Smooth muscle cell (in vitro differentiated cells): ENCODE measurements around the gene CIB2. TPM values are rescaled to one million over a fixed set of nuclear protein-coding genes. Genes with fewer than 3 reads are reported as not detected.

Experiments used
- DNase-seq: peaks from one replicate; lab custom pipeline; 2025; ENCODE audit not compliant: unreplicated experiment; lab: John Stamatoyannopoulos, UW
- H2AFZ ChIP-seq: fragments of 200-600 bp; sonication (generic); 2 replicates; pipeline ENCODE4 v1.6.0; 2016; ENCODE audit warnings: antibody characterized with exemption, low read depth, mild to moderate bottlenecking
- H3F3A ChIP-seq: fragments of 200-600 bp; sonication (generic); 2 replicates; pipeline ENCODE4 v1.6.0; 2017; ENCODE audit warnings: antibody characterized with exemption, low read depth
- H3K27ac ChIP-seq: fragments of 200-600 bp; sonication (generic); 2 replicates; pipeline ENCODE4 v1.5.1; 2016; ENCODE audit warnings: low read depth, mild to moderate bottlenecking
- H3K27me3 ChIP-seq: fragments of 200-600 bp; sonication (generic); 2 replicates; pipeline ENCODE4 v1.6.1; 2016; ENCODE audit warnings: low read depth, mild to moderate bottlenecking
- H3K36me3 ChIP-seq: fragments of 200-600 bp; sonication (generic); 2 replicates; pipeline ENCODE4 v1.5.1; 2016; ENCODE audit warnings: low read depth
- H3K4me1 ChIP-seq: fragments of 200-600 bp; sonication (generic); 2 replicates; pipeline ENCODE4 v1.5.1; 2016; ENCODE audit warnings: low read depth
- H3K4me2 ChIP-seq: fragments of 200-600 bp; sonication (generic); 2 replicates; pipeline ENCODE4 v1.6.0; 2016; ENCODE audit warnings: mild to moderate bottlenecking
- H3K4me3 ChIP-seq: fragments of 200-600 bp; sonication (generic); 2 replicates; pipeline ENCODE4 v1.5.1; 2016; ENCODE audit warnings: mild to moderate bottlenecking
- H3K79me2 ChIP-seq: fragments of 200-600 bp; sonication (generic); 2 replicates; pipeline ENCODE4 v1.6.0; 2016; ENCODE audit warnings: low read depth, mild to moderate bottlenecking
- H3K9ac ChIP-seq: fragments of 200-600 bp; sonication (generic); 2 replicates; pipeline ENCODE4 v1.6.0; 2016; ENCODE audit warnings: low read depth
- H3K9me3 ChIP-seq: fragments of 200-600 bp; sonication (generic); replicated peaks from 2 replicates; pipeline ENCODE4 v1.5.1; 2016; ENCODE audit warnings: low read depth
- H4K20me1 ChIP-seq: fragments of 200-600 bp; sonication (generic); 2 replicates; pipeline ENCODE4 v1.6.0; 2016; ENCODE audit warnings: low read depth
- WGBS: methylation state at CpG from one replicate; pipeline ENCODE4 v1.1.7; 2016; ENCODE audit warnings: low lambda C conversion rate; 5-methylcytosine and 5-hydroxymethylcytosine counted together
- polyA plus RNA-seq: library from polyadenylated mRNA; unstranded; fragments of >200 nt; fragmentation: Nextera tagmentation; extraction: Ambion mirVana; gene quantifications from 2 replicates; pipeline ENCODE4 v1.2.1, GENCODE V29; 2016
- total RNA-seq: library from RNA; depleted of rRNA; stranded (reverse); fragments of >200 nt; gene quantifications from 2 replicates; pipeline ENCODE4 v1.2.3, GENCODE V29; 2014
- TF ChIP-seq, protein P1 (sequence below): fragments of 200-600 bp; sonication (generic); IDR thresholded peaks from 2 replicates; pipeline ENCODE4 v1.5.1; 2017; ENCODE audit warnings: borderline replicate concordance, mild to moderate bottlenecking, antibody characterized with exemption; ENCODE audit not compliant: insufficient read depth, poor library complexity, severe bottlenecking

Gene CIB2
- total and polyA plus RNA-seq, 2 experiments from 2014 or later: 20.9 to 21.7 TPM

DNA sequence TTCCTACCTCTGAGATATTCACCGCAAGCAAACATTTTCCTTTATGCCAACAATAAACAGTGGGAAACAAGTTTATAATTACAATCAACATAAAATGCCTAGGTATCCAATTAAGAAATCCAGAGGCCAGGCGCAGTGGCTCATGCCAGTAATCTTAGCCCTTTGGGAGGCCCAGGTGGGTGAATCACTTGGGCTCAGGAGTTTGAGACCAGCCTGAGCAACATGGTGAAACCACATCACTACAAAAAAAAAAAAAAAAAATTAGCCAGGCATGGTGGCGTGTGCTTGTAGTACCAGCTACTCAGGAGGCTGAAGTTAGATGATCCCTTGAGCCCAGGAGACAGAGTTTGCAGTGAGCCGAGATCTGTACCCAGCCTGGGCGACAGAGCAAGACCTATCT lies 71.0 kb downstream of the CIB2 start:
- Histone ChIP-seq H3K27me3 (no peaks in the 10 kb centered on the region), H3K36me3 (no peaks in the 10 kb centered on the region), H3K4me3 (no peak overlapping the region), H3K9ac (no peak overlapping the region), H3K4me2 (no peak overlapping the region), H3F3A (peaks cover 13% of the 10 kb centered on the region), H2AFZ (no peak overlapping the region), H3K27ac (no peak overlapping the region), H3K4me1 (peaks cover 18% of the 10 kb centered on the region), H3K9me3 (no peaks in the 10 kb centered on the region), H3K79me2 (peaks cover 82% of the 10 kb centered on the region), H4K20me1 (peaks cover 98% of the 10 kb centered on the region)
- 94% methylated on average over 5 of the region's 5 CpGs for WGBS
- no peak for DNase-seq
- TF ChIP-seq, protein P1, sequence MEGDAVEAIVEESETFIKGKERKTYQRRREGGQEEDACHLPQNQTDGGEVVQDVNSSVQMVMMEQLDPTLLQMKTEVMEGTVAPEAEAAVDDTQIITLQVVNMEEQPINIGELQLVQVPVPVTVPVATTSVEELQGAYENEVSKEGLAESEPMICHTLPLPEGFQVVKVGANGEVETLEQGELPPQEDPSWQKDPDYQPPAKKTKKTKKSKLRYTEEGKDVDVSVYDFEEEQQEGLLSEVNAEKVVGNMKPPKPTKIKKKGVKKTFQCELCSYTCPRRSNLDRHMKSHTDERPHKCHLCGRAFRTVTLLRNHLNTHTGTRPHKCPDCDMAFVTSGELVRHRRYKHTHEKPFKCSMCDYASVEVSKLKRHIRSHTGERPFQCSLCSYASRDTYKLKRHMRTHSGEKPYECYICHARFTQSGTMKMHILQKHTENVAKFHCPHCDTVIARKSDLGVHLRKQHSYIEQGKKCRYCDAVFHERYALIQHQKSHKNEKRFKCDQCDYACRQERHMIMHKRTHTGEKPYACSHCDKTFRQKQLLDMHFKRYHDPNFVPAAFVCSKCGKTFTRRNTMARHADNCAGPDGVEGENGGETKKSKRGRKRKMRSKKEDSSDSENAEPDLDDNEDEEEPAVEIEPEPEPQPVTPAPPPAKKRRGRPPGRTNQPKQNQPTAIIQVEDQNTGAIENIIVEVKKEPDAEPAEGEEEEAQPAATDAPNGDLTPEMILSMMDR: no peak

DNA sequence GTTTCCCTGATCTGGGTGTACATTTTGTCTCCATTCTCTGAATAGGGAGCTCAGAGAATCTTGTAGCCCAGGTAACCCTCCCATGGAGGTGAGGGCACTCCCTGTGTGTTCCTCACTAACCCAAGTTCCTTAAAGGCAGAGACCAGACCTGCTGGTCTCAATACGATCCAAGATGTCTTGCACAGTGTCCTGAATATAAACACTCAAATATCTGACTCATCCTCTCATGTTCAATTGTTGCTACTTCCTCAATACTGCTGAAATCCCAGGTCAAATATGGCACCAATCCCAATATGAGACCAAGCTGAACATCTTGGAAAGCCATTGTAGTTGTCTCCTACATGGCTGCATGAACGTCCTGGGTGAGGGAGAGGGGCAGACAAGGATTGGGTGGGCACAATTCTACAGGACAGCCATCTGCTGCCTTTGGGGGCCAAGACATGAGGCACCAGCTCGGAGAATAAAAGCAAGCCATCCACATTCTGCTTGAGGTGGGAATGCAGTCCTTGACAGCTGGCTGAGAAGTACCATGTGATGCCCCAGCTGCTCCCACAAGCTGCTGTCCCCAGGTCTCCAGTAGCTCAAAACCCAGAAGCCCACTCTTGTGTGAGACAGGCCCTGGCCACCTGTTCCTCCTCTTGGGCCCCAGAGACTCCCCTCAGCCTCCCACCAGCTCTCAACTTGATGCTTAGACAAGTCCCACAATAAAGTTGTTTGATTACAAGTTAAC lies 72.0 kb downstream of the CIB2 start:
- Histone ChIP-seq H3K9ac (no peak overlapping the region), H4K20me1 (peaks cover 98% of the 10 kb centered on the region), H3F3A (peaks cover 5% of the 10 kb centered on the region), H3K36me3 (no peaks in the 10 kb centered on the region), H3K4me3 (no peak overlapping the region), H3K27ac (no peak overlapping the region), H3K79me2 (peaks cover 91% of the 10 kb centered on the region), H2AFZ (no peak overlapping the region), H3K4me2 (no peak overlapping the region), H3K9me3 (no peaks in the 10 kb centered on the region), H3K27me3 (no peaks in the 10 kb centered on the region), H3K4me1 (peaks cover 11% of the 10 kb centered on the region)
- no peak for DNase-seq
- TF ChIP-seq, protein P1: no peak
- 87% methylated on average over 3 of the region's 3 CpGs for WGBS

DNA sequence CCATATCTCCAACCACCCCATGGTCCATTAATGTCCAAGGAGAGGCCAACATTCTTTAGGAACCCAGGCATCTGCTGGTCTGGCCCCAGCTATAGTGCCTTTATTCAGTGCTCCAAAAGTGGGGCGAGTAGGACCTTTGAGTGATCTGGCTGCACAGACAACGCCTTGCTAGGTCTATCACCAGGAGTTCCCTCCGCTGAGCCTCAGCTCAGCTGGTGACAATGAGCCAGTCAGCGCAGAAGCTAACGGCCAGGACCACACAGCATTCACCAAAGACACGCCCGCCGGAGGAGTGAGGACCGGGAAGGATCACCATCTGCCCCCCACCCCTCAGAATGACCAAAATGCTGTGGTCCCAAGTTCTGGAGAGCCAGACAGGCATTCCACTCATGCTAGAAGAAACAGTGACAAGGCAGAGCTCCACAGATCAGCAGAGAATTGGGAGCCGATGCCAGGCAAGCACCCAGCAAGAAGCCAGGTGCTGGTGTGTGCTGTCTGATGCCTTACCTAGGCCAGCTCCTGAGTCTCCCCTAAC lies 72.8 kb downstream of the CIB2 start:
- H3K4me2 ChIP-seq: no peak overlapping the region
- peaks cover 87% of the 10 kb centered on the region for H3K79me2 ChIP-seq
- peaks cover 98% of the 10 kb centered on the region for H4K20me1 ChIP-seq
- no peak overlapping the region for H3K27ac ChIP-seq
- no peaks in the 10 kb centered on the region for H3K36me3 ChIP-seq
- TF ChIP-seq, protein P1: no peak
- no peak overlapping the region for H2AFZ ChIP-seq
- H3K4me3 ChIP-seq: no peak overlapping the region
- peaks cover 11% of the 10 kb centered on the region for H3K4me1 ChIP-seq
- no peaks in the 10 kb centered on the region for H3F3A ChIP-seq
- H3K9me3 ChIP-seq: no peaks in the 10 kb centered on the region
- H3K9ac ChIP-seq: no peak overlapping the region
- DNase-seq: no peak
- 95% methylated on average over 10 of the region's 10 CpGs for WGBS
- no peaks in the 10 kb centered on the region for H3K27me3 ChIP-seq
